SKM-1 (cell line): ENCODE measurements around the gene MYLK4.

Experiments used
- DNase-seq: peaks from one replicate; lab custom pipeline; 2025; ENCODE audit not compliant: unreplicated experiment; lab: John Stamatoyannopoulos, UW

MYLK4 gene

DNA sequence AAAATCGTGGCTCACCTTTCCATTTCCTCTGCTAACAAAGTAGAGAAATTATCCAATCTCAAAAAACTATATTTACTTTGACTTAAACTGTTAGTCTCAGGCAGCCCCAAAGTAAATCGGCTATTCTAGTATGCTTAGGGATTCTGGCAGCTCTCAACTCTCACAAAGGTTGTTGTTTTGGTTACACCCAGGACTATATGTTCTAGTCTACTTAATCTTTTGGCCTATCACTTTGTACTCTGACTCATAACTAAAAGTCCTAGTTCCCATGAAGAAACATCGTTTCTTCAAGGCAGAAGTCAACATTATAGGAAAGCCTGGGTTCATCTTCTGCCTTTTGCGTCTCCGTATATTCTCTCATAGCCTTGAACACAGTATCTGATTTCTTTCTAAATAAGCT is 42.3 kb downstream of the MYLK4 start:
- no peak for DNase-seq

DNA sequence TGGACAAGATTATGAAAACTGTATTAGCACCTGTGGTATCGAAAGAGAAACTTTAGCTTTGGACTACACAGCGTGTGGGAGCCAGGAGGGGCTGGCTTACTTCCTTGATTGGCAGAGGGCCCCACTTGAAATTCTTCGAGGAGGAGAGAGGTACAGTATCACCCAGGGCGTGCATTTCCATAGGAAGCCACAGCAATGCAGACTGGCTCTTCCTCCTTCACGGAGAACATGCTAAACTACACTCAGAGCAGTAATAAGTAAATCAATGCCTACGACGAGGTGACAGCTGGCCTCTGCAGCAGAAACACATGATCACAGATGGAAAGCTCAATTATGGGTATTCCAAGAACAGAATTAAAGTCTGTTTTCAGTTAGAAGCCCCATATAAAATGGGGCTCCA is 44.2 kb downstream of the MYLK4 start:
- DNase-seq, result no peak

DNA sequence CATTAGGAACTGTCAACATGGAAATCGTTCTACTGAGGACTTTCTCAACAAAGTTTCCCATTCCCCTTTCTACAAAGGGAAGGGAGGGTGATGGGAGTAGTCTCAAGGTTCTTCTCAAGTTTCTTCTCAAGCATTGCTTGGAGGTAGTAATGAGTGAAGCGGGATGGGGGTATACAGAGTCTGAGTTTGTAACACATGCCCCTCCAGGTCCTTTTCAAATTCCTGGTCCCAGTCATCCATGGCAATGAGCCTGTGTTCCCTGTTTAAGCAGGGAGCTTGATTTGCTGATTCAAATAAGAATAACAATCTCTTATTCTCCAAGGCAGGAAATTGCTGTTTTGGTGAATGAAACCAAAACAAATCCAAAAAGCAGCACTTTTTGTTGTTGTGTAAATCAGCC is 45.5 kb downstream of the MYLK4 start:
- no peak for DNase-seq

DNA sequence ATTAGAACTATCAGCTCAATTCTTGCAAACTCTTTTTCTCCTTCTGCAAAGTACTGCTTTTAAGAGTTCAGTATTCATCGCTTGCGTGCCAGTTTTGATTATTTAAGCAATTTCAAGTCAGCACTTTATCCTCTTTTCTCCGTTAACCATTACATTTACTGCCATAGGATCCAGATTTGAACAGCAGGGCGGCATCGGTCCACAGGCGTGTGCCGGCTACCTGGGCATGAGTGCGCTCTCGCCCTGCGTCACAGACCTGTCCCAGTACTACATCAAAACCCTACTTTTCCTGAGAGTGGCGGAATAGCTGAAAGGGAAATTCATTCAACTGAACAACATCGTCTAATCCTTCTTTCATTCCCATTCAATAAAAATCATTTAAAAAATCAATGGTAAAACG is 53.4 kb downstream of the MYLK4 start:
- DNase-seq, result no peak

DNA sequence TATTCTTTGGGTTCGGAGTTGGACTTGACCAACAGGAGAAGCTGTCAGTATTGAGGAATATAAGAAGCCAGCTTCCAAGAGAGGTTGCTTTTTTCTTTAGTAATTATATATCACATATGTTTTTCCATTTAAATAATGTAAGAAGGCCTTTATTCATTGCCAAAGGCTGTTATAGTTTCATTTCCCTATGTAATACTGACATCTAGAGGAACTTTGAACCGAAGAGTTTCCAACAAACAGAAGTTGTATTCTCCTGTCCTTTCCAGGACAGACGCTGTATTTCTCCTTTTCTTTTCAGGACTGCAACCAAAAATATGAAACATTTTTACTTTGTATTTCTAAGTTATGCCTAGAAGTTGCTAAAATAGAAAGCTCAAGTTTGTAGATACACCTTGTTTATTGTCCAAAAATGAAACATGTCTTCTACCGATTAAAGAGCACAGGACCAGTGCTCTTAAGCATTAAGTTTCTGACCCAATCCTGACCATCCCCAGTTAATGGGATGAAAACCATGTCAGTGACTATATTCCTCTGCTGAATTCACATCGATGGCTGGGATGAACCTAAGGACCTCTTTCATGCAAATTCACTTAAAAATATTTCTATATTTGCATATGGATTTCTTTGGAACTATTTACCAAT is 55.1 kb downstream of the MYLK4 start:
- DNase-seq, result no peak

DNA sequence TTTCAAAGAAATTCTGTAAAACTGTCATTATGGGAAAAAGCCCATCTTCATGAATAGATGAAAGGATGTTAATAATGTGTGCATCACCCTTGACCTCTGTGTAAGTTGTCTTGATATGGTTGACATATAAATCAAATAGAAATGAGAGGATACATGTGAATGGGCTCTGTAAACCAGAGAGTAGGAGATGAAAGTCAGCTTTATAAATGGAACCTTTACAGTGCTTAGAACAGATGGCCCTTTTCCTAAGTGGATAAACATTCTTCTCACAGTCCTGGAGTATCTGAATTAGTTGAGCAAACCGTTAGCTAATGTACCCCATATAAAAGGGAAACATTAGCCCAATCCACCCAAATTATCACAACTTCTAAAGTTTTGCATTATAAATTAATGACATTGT is 57.5 kb downstream of the MYLK4 start:
- DNase-seq, result no peak

DNA sequence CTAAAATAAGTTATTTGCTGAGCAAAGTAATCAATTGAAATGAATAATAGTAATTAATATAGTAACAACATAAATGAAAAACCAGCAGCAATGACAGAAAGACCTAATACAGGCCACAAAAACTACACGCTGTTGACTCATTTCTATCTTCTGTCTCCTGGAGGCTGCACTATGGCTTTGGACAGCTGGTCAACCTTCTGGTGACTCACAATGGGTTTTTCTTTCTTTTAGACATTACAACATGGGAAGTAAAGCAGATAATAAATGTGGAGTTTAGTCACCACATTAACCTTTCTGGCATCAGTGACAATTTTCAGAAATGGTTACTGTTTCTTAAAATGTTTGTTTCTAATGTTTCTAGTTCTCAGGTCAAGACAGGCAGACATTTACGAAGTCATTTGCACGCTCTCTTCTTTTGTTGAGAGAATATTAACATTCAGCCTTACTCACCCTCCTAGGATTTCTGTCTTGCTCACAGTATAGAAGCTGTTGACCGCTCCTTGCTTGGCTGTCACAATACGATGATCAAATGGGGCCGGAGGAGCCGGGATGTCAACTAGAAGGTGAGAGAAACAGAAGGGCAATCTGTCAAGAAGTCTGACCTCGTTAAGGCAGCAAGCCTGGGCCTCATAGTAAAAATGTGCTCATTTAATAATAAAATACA is 62.2 kb downstream of the MYLK4 start:
- DNase-seq, result no peak

DNA sequence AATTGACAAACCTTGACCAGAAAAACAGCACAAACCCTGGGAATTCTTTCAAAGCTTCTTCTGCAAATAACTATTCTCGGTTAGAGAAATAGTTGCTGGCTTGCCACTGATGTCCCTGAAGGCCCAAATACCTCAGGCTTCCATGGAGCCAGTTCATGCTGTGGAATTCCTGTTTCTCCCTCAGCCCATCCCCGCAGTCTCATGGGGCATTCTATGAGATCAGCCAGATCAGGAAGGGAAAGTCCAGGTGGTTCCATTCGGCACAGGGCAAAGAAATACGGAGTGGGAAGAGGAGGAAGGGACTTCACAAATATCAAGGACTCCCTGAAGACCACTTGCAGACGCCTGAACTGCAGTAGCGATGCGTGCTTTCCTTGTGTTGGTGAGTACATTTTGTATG is 63.3 kb downstream of the MYLK4 start:
- DNase-seq, result no peak

DNA sequence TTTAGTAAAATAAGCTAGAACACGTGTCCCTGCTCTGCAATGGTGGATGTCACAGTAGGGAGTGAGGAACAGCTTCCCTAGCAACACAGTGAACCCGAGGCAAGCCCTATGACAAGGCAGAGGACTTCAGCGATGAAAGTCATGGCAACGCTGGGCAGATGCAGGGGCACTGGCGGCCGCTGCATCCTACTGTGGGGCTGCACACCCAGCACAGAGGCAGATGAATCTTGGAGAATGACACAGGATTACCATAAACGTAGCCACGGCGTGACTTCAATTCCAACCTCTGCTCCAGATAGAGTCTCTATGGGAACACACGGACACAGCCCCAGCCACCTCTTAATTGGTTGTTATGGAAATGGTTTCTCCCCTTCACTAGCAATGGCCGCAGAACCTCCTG is 64.2 kb downstream of the MYLK4 start:
- DNase-seq, result no peak

DNA sequence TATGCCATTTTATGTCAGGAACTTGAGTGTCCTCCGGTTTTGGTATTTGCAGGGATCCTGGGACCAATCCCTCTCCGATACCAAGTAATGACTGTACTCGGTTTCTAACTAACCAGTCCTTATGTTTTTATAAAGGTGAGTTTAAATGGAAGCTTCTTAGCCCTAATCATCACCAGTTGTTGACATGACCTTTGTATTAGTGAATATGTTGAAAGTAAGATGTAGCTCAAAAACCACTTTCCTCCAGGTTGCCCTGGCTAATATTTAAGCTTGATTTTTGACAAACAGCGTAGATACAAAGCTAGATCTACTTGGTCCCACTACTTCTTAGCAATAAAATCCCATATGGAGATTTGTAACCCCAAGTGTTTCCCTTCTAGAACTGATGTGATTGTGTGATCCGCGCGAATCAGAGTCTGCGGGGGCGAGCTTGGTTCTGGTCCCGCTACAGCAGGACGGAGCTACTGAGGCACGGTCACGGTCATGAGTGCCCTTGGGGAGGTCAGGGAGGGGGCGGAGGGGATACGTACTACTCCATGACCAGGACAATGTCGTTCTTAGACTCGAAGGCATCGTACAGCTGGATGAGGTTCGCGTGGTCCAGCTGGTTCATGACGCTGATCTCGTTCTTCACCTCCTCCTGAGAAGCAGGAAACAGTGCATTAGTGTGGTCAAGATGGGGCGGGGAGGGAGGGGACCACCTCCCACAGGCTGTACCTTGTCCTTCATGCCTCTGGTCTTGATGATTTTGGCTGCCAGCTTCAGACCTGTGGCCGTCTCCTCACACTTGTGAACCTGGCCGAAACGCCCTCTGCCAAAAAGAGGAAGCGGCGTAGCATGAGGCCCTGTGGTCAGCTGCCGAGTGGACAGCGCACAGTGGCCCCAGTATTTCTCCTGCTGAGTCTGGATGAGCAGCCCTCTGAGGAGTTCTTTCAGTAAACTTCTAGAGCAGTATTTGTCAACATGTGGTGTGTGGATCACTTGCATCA is 65.7 kb downstream of the MYLK4 start:
- no peak for DNase-seq

DNA sequence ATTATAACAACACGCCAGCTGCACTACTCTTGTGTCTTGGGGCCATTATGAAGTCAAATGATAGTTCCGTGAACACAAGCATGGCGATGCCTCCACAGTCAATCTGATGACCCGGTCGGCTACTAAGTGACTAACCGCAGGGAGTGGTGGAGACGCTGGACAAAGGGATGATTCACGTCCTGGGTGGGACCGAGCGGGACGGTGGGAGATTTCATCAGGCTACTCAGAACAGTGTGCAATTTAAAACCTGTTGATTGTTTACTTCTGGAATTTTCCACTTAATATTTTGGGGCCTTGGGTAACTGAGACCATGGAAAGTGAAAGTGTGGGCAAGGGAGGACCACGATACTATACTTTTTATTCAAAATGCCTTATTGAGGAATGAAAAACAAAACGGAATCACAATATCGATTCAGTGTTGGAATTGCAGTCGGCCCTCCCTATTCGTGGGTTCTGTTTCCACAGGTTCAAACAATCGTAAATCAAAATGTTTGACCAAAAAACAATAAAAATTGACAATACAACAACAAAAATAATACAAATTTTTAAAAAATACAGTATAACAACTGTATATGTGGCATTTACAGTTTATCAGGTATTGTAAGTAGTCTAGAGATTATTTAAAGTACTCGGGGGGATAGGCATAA is 66.5 kb downstream of the MYLK4 start:
- no peak for DNase-seq

DNA sequence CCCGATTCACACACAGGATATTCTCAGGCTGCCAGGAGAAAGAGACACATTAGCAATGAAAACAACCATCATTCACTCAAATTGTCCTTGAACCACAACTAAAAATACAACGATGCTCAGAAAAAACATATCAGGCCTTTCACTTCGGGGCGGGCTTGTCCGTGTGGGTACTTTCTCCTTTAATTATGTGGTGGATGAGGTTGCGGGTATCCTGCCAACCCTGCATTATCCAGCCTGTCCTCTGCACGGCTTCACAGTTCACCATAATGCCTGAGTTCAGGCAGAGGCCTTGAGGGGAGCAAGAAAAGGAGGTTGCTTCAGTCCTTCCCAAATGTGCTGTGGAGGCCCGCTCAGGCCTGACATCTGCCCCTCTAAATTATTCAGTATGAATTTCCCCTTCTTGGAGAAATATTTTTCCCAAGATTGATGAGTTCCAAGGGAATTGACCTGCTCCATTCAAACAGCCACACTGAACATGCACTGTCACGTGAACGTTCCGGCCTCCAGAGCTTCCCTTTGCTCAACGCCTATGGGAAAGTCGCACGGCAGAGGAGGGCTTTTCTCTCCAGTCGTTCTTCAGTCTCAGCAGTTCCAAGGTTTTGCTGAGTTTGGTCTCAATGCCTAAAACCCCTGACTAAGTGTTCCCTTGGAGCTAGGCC is 70.3 kb downstream of the MYLK4 start:
- DNase-seq, result no peak

DNA sequence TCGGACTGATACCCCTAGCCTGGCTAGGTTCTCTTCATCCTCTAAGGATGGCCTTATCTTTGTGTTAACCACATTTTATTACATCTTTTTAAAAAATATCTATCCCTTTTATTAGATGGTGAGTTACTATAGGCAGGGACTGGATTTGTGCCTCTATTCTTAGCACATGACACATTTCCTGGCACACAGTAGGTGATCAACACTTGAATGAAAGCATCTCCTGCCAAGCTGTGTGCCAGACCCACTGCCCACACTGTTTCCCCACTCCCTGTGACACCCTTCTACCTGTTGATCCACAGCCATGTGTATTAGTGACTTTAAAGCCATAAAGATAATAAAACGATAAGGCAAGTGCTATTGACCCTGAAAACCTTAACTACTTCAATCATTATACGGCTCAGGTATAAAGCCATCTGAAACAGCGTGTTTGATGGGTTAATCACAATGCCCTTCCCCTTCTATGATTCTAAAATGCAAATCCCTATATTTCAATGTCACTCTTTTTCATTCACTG is 73.6 kb downstream of the MYLK4 start:
- DNase-seq, result no peak

DNA sequence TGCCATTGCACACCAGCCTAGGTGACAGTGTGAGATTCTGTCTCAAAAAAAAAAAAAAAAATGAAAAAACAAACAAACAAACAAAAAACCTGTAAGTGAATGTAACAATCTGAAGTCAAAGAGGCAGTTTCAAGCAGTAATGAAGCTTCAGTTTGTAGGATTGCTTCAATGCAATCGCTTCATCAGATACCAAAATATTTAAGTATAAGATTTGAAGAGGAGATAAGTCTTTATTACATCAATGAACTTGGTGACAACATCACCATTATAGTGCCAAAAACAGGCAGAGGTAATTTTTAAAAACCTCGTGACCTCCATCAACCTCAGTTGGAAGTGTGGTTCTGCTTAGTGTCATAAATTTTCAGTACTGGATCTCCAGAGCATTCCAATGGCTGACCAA is 74.7 kb downstream of the MYLK4 start:
- no peak for DNase-seq

DNA sequence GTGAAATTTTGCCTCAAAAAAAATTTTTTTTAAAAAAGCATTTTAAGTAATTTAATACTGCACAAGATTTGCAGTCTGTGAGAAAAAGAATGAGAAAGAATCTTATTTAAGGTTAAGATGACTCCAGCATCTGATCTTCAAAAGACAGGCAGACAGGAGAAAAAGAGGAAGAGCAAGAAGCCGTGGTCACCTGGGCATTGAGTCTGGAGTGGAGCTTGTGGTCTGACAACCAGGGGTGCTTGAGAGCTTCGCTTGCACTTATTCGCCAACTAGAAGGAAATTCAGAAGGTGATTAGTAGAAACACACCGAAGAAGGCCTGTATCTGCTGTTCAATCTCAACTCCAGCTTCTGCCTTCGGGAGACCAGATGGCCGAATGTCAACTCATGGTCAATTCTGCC is 75.9 kb downstream of the MYLK4 start:
- DNase-seq, result no peak

DNA sequence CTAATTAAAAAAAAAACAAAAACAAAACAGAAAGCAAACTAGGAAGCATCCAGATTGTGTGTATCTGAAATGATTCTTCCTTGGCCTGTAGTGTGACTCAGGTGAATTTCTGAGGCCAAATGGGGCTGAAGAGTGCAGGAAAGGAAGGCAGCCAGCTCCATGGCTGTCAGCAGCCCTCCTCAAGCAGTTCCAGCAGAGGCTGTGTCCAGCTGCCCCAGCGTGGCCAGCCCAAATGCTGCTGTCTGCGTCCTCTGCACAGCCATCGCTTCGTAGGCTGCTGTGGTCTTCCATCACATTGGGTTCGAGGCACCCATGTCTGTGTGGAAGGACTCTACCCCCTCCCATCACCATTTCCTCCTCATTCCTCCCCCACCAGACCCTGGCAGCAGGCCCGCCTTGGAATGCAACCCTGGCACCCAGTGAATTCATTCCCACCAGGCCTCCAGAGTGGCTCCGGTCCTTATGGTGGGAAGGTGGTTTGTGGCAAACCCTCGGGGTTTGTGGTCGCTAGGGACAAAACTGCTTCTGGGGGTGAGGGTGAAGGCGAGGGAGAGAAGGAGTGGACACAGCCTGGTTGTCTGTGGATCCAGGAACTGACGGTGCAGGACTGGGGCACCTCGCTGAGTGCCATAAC is 81.5 kb downstream of the MYLK4 start:
- no peak for DNase-seq

DNA sequence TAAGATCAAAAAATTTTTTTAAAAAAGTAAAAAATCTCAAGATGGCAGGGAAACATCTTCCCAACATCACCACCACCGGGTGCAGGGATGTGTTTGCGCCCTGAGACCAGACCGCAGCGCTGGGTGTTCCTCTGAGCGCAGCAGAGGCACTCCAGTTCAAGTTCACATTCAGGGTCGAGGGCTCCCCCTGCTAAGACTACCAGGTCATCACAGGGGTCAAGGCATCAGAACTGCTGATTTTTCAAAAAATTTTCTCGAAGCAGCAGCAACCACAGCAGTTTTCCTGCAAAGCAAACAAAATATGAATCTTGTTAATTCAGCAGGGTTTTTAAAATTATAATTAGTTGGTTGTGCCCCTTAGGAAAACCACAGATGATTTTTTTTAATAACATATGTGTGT is 83.1 kb downstream of the MYLK4 start:
- DNase-seq, result no peak

DNA sequence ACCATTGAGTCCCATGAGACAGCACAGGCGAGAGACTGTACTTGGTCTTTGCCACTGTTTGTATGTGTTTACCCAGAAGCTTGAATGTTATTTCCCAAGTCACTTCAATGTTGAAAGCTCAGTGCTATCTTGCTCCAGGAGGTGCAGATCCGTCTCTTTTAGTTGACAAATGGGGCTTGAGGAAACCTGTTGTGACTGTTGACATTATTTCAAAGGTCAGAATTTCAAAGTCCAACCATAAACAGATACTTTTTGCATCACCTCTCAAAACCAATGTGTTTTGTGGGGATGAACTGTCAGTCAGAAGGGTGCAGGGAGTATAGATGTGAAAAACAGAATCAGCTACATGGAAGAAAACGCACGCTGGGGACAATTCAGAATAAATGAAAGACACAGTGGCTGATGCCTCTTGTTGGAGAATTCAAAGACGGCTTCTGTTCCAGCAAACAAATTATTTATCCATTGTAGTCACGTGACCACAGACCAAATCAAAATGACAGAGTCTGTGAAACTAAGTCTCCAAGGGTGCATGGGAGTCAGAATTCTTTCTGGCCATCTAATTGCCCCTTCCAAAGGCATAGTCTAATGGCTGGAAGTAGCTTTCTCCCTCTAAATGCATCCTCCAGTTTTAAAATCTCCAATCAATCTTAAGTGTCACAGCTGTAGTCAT is 83.7 kb downstream of the MYLK4 start:
- no peak for DNase-seq

DNA sequence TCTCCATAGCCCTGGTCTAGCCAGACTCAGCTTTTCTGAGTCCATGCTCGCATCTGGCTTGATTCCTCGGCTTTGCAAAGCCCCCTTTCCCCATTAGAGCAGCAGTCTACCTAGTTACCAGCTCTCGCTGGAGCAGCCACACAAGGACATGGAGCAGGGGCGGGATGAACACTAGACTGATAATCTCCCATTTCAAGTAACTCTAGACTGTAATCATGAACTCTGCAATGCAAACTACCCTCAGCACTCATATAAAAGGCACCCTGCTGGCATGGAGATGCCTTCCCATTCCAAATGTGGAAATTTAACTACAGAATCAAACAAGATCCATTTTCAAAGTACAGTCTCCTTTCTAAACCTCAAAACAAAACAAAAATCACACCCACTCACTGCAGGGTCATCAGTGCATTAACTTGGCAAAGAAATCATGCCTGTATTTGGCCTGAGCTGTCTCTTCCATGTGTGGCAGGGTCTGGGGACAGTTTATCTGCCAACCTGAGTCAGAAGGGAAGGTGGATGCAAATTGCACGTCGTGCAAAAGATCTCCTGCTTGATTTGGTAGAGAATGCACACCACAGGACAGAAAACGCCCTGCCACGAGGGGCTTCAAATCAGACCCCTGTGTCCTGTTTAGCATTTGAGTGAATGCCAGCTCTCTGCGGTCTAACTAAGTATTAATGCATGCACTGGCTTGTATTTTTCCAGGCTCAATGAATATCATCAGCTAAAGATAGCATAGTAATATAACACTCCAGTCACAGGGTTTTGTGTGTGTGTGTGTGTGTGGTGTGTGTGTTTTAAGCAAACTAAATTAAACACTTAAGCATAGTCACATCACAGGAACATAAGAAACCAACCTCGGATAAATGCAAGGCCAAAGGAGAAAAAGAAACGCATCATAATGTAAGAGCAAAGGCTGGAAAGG is 85.3 kb downstream of the MYLK4 start:
- DNase-seq, result no peak
